OCI-LY1 (cell line): ENCODE measurements around the gene FTO.

ENCODE experiments used
- H2AFZ ChIP-seq: fragments of 200-600 bp; sonication (generic), shearing (Covaris generic); 2 replicates; pipeline ENCODE4 v1.6.0; 2014; ENCODE audit warnings: antibody characterized with exemption, mild to moderate bottlenecking, low read length
- H3F3A ChIP-seq: fragments of 200-600 bp; sonication (generic), shearing (Covaris generic); 2 replicates; pipeline ENCODE4 v1.6.0; 2014; ENCODE audit warnings: mild to moderate bottlenecking, antibody characterized with exemption, low read length, moderate library complexity; ENCODE audit not compliant: insufficient read depth
- H3K27ac ChIP-seq: fragments of 200-600 bp; sonication (generic); 2 replicates; pipeline ENCODE4 v1.5.1; 2014; ENCODE audit warnings: low read length, mixed run types, mild to moderate bottlenecking, low read depth; ENCODE audit not compliant: poor library complexity, severe bottlenecking
- H3K27me3 ChIP-seq: fragments of 200-600 bp; sonication (generic); 2 replicates; pipeline ENCODE4 v1.6.0; 2014; ENCODE audit warnings: antibody characterized with exemption, mild to moderate bottlenecking, low read length, moderate library complexity; ENCODE audit not compliant: insufficient read depth
- H3K36me3 ChIP-seq: fragments of 200-600 bp; sonication (generic); 2 replicates; pipeline ENCODE4 v1.6.1; 2014; ENCODE audit warnings: mild to moderate bottlenecking, antibody characterized with exemption, low read length, moderate library complexity, mixed read lengths; ENCODE audit not compliant: insufficient read depth
- H3K4me1 ChIP-seq: fragments of 200-600 bp; sonication (generic); 2 replicates; pipeline ENCODE4 v1.5.1; 2014; ENCODE audit warnings: mild to moderate bottlenecking, low read length, moderate library complexity; ENCODE audit not compliant: insufficient read depth, severe bottlenecking
- H3K4me2 ChIP-seq: fragments of 200-600 bp; sonication (generic), shearing (Covaris generic); 2 replicates; pipeline ENCODE4 v1.6.1; 2014; ENCODE audit warnings: low read length
- H3K4me3 ChIP-seq: fragments of 200-600 bp; sonication (generic); 2 replicates; pipeline ENCODE4 v1.5.1; 2014; ENCODE audit warnings: low read length, low read depth, mild to moderate bottlenecking, mixed read lengths; ENCODE audit not compliant: poor library complexity, severe bottlenecking
- H3K79me2 ChIP-seq: fragments of 200-600 bp; shearing (Covaris generic); 2 replicates; pipeline ENCODE4 v1.6.1; 2016; ENCODE audit warnings: mixed run types, low read length, mixed read lengths; ENCODE audit not compliant: insufficient read depth
- H3K9ac ChIP-seq: fragments of 200-600 bp; sonication (generic), shearing (Covaris generic); 2 replicates; pipeline ENCODE4 v1.6.1; 2014; ENCODE audit warnings: mild to moderate bottlenecking, low read length, mixed read lengths
- H3K9me2 ChIP-seq: fragments of 200-600 bp; sonication (generic), shearing (Covaris generic); 2 replicates; pipeline ENCODE4 v1.6.1; 2014; ENCODE audit warnings: low read depth, mild to moderate bottlenecking, low read length, mixed read lengths
- H3K9me3 ChIP-seq: fragments of 200-600 bp; shearing (Covaris generic); 2 replicates; pipeline ENCODE4 v1.6.1; 2014; ENCODE audit warnings: low read length, mixed read lengths
- H4K20me1 ChIP-seq: fragments of 200-600 bp; sonication (generic), shearing (Covaris generic); 2 replicates; pipeline ENCODE4 v1.6.0; 2016; ENCODE audit warnings: mild to moderate bottlenecking, low read length; ENCODE audit not compliant: insufficient read depth
- EZH2 ChIP-seq: fragments of 200-600 bp; sonication (generic), shearing (Covaris generic); IDR thresholded peaks from 2 replicates; pipeline ENCODE4 v1.8.0; 2017; ENCODE audit warnings: borderline replicate concordance, mixed run types, mild to moderate bottlenecking, antibody characterized with exemption, low read length, moderate library complexity, mixed read lengths
- TF ChIP-seq, protein P1 (sequence below): fragments of 200-600 bp; sonication (generic), shearing (Covaris generic); IDR thresholded peaks from 2 replicates; pipeline ENCODE4 v1.5.1; 2017; ENCODE audit warnings: mild to moderate bottlenecking, antibody characterized with exemption, low read length, moderate library complexity, mixed read lengths

Gene FTO

DNA sequence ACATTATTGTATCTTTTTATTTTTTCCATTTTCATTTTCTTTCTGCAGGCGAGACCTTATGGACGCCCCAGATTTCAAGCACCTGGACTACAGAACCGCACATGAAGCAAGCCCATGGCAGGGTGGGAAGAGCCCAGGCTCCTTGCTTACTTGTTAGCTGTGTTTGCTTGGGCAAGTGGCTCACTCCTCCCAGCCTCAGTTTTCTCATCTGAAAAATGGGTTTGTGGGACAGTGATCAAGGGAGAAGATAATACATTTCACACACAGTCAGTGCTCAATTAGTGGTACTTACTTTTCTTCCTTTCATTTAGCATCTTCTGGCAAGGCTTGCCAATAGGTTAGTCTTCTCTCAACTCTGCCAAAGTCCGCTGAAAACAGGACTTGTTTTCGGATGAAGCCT is 465.2 kb downstream of the FTO start:
- no peaks in the 10 kb centered on the region for H3K36me3 ChIP-seq
- no peaks in the 10 kb centered on the region for H3K4me1 ChIP-seq
- no peaks in the 10 kb centered on the region for H3F3A ChIP-seq
- H3K9me3 ChIP-seq: no peaks in the 10 kb centered on the region
- H3K79me2 ChIP-seq: no peaks in the 10 kb centered on the region
- no peaks in the 10 kb centered on the region for H4K20me1 ChIP-seq
- H3K9ac ChIP-seq: no peak overlapping the region
- no peak for TF ChIP-seq EZH2
- TF ChIP-seq, protein P1, sequence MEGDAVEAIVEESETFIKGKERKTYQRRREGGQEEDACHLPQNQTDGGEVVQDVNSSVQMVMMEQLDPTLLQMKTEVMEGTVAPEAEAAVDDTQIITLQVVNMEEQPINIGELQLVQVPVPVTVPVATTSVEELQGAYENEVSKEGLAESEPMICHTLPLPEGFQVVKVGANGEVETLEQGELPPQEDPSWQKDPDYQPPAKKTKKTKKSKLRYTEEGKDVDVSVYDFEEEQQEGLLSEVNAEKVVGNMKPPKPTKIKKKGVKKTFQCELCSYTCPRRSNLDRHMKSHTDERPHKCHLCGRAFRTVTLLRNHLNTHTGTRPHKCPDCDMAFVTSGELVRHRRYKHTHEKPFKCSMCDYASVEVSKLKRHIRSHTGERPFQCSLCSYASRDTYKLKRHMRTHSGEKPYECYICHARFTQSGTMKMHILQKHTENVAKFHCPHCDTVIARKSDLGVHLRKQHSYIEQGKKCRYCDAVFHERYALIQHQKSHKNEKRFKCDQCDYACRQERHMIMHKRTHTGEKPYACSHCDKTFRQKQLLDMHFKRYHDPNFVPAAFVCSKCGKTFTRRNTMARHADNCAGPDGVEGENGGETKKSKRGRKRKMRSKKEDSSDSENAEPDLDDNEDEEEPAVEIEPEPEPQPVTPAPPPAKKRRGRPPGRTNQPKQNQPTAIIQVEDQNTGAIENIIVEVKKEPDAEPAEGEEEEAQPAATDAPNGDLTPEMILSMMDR: no peak
- no peak overlapping the region for H3K27ac ChIP-seq
- H3K4me2 ChIP-seq: no peak overlapping the region
- no peak overlapping the region for H3K4me3 ChIP-seq
- H3K9me2 ChIP-seq: no peaks in the 10 kb centered on the region
- no peak overlapping the region for H2AFZ ChIP-seq
- H3K27me3 ChIP-seq: no peaks in the 10 kb centered on the region

DNA sequence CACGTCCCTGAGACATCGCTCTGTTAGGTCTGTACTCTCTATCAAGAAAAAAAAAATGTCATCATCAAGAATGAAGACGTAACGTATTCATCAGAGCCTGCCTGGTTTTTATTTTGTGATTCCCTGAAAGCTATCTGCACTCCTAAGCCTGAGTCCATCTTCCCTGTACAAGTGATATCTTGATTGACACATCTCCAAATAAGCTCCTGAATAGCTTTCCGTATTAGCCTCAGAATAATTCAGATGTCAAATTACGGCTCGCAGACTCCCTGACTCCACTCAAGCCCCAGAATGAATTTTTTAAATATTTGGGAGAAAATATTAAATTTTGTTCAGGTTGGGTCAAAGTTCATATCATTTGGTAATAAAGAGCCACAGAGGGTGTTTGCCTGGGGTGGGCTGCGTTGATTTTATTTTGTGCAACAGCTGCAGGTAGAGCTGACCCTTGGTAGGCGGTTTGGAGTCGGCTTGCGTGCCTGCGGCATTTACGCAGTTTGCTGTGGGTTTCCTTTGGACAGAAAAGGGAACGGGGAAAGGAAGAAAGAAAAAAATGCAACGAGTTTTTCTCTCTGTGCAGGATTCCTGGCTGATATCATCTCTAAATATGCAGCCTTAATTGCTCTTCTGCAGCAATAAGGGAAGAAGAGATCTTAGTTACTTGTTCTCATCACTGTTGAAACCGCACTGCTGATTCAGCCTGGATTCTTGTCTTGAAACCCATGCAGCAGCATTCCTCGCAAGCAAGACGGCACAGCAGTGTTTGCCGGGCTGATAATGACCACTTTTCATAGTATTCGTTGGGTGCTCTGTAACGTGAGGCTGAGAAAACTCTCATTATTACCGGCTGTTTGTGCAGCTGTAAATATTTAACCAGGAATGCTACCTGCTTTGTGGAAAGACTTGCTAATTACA is 467.9 kb downstream of the FTO start:
- H3K36me3 ChIP-seq: no peaks in the 10 kb centered on the region
- TF ChIP-seq, protein P1: no peak
- TF ChIP-seq EZH2: no peak
- H3K27me3 ChIP-seq: no peaks in the 10 kb centered on the region
- no peaks in the 10 kb centered on the region for H3K4me1 ChIP-seq
- H3K4me2 ChIP-seq: no peak overlapping the region
- no peak overlapping the region for H3K27ac ChIP-seq
- no peaks in the 10 kb centered on the region for H3K9me2 ChIP-seq
- no peaks in the 10 kb centered on the region for H3K79me2 ChIP-seq
- no peaks in the 10 kb centered on the region for H3K9me3 ChIP-seq
- H3F3A ChIP-seq: no peaks in the 10 kb centered on the region
- H3K4me3 ChIP-seq: no peak overlapping the region
- H4K20me1 ChIP-seq: no peaks in the 10 kb centered on the region
- H3K9ac ChIP-seq: no peak overlapping the region
- H2AFZ ChIP-seq: no peak overlapping the region

GRCh38 chr16:54173490-54173889 is 469.5 kb downstream of the FTO start:
- no peak overlapping the region for H3K27ac ChIP-seq
- no peaks in the 10 kb centered on the region for H4K20me1 ChIP-seq
- H3K4me3 ChIP-seq: no peak overlapping the region
- no peaks in the 10 kb centered on the region for H3K4me1 ChIP-seq
- TF ChIP-seq EZH2: no peak
- TF ChIP-seq, protein P1: no peak
- H3K9ac ChIP-seq: no peak overlapping the region
- H3F3A ChIP-seq: no peaks in the 10 kb centered on the region
- H3K9me3 ChIP-seq: no peaks in the 10 kb centered on the region
- H2AFZ ChIP-seq: no peak overlapping the region
- no peak overlapping the region for H3K4me2 ChIP-seq
- H3K36me3 ChIP-seq: no peaks in the 10 kb centered on the region
- no peaks in the 10 kb centered on the region for H3K9me2 ChIP-seq
- no peaks in the 10 kb centered on the region for H3K27me3 ChIP-seq
- H3K79me2 ChIP-seq: no peaks in the 10 kb centered on the region
